ENCODE measurements around the gene ZNF593. TPM values are rescaled to one million over a fixed set of nuclear protein-coding genes. Genes with fewer than 3 reads are reported as not detected.

Gene ZNF593
- total RNA-seq, 1 experiment from 2014 or later, result 22.2 TPM

DNA sequence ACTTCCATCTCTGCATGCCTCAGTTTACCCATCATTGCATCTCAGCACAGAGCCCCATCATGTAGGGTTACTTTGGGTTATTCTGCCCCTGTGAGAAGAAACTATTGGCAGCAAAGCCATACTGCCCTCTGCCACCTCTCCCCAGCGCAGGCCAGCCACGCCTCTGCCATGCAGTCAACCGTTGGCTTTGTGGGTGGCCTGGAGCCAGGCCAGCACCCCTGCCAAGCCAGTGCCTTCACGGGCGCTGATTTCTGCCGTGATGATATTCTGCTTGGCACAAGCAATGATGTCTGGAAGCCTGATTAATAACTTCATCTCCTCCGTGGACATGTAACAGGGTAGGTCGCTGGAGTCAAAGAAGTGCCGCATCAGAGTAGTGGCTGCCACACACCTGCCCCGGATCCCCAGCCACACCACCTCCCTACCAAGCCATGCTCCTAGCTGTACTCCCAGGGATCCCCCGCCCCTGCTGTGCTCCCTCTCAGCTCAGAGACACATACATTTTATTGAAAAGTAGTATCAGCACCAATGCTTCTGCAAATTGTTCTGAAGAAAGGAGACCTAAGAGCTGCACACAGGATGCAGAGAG, 49.3 kb downstream of the ZNF593 start:
- no TSS peak for BruUV-seq (replicated peaks)
- no peak for DNase-seq
- intact Hi-C loops (cut with micrococcal nuclease; ENCODE audit: unreplicated experiment), result no loop called here
- CTCF ChIA-PET, result no interaction called here
- H3K4me1 Mint-ChIP-seq (ENCODE audit: low read depth, unreplicated experiment), result no peaks in the 10 kb centered on the region
- no peaks in the 10 kb centered on the region for H3K27me3 Mint-ChIP-seq (ENCODE audit: unreplicated experiment)
- no peak overlapping the region for H3K27ac Mint-ChIP-seq (ENCODE audit: unreplicated experiment)
- TF ChIP-seq CTCF (IDR thresholded peaks at IDR 0.05; ENCODE audit: unreplicated experiment), result no peak
- peaks cover 4% of the 10 kb centered on the region for H3K36me3 Mint-ChIP-seq (ENCODE audit: insufficient read depth, unreplicated experiment)
- no peaks in the 10 kb centered on the region for H3K9me3 Mint-ChIP-seq (ENCODE audit: low read depth, unreplicated experiment)
- no peak overlapping the region for H3K4me3 Mint-ChIP-seq (ENCODE audit: low read depth, unreplicated experiment)

Other genes starting within 250 kb of the ZNF593 start
- gene PAFAH2, start 171.8 kb upstream of the ZNF593 start, total RNA-seq (2022), result 8.4 and 11.5 TPM in 2 replicates
- gene EXTL1, start 148.1 kb upstream of the ZNF593 start, total RNA-seq (2022), result not detected in 2 replicates
- not detected in 2 replicates for gene SLC30A2, start 123.8 kb upstream of the ZNF593 start, total RNA-seq (2022)
- gene TRIM63, start 102.3 kb upstream of the ZNF593 start, total RNA-seq (2022), result not detected in 2 replicates
- 11.4 and 11.9 TPM in 2 replicates for gene PDIK1L, start 58.1 kb upstream of the ZNF593 start, total RNA-seq (2022)
- gene FAM110D, start 10.8 kb upstream of the ZNF593 start, total RNA-seq (2022), result not detected in 2 replicates
- not detected in 2 replicates for gene C1orf232, start 945 bp upstream of the ZNF593 start, total RNA-seq (2022)
- not detected in 2 replicates for gene ZNF593OS, start 1.9 kb downstream of the ZNF593 start, total RNA-seq (2022)
- 28.1 and 30.6 TPM in 2 replicates for gene CNKSR1, start 7.6 kb downstream of the ZNF593 start, total RNA-seq (2022)
- not detected in 2 replicates for gene CATSPER4, start 20.7 kb downstream of the ZNF593 start, total RNA-seq (2022)
- 19.9 and 24.6 TPM in 2 replicates for gene CEP85, start 64.3 kb downstream of the ZNF593 start, total RNA-seq (2022)
- 74.6 and 107 TPM in 2 replicates for gene SH3BGRL3, start 110.2 kb downstream of the ZNF593 start, total RNA-seq (2022)
- 24.0 and 32.0 TPM in 2 replicates for gene UBXN11, start 136.7 kb downstream of the ZNF593 start, total RNA-seq (2022)
- gene CD52, start 148.1 kb downstream of the ZNF593 start, total RNA-seq (2022), result not detected in 2 replicates
- 6.4 and 17.6 TPM in 2 replicates for gene CRYBG2, start 184.2 kb downstream of the ZNF593 start, total RNA-seq (2022)
- gene ZNF683, start 202.8 kb downstream of the ZNF593 start, total RNA-seq (2022), result not detected in 2 replicates
- gene LIN28A, start 240.9 kb downstream of the ZNF593 start, total RNA-seq (2022), result not detected in 2 replicates